CD14-positive monocyte (primary cell): Measurements from ENCODE around the gene LRRC59. TPM values are rescaled to one million over a fixed set of nuclear protein-coding genes. Genes with fewer than 3 reads are reported as not detected.

Experiments used
- DNase-seq, 3 donors: peaks; one replicate each; pipeline ENCODE4 v3.0.0-alpha.2; 2011 to 2022
- H2AFZ ChIP-seq: 2 replicates; pipeline ENCODE4 v1.6.0; 2012; ENCODE audit warnings: mild to moderate bottlenecking, low read depth, low read length, inconsistent platforms; ENCODE audit not compliant: insufficient read depth, poor library complexity, severe bottlenecking
- H3K27ac ChIP-seq, 2 donors: 1 replicate in 1 of 2; 2 replicates in 1 of 2; pipeline ENCODE4 v1.5.1; 2012 to 2013; ENCODE audit warnings: low read length in 2 of 2, control low read depth in 1 of 2, inconsistent platforms in 1 of 2, low read depth in 1 of 2, mild to moderate bottlenecking in 1 of 2
- H3K27me3 ChIP-seq, 2 donors: one replicate each; pipeline versions ENCODE4 v1.6.0 to v1.6.1; 2011 to 2013; ENCODE audit warnings: low read length in 2 of 2; ENCODE audit not compliant: control insufficient read depth in 2 of 2, insufficient read depth in 2 of 2
- H3K36me3 ChIP-seq, 2 donors: replicated peaks in 1 of 2; 1 replicate in 1 of 2; 2 replicates in 1 of 2; pipeline versions ENCODE4 v1.5.1 to v1.6.1; 2012 to 2013; ENCODE audit warnings: low read length in 2 of 2, control low read depth in 1 of 2, inconsistent platforms in 1 of 2, mild to moderate bottlenecking in 1 of 2; ENCODE audit not compliant: insufficient read depth in 2 of 2, control insufficient read depth in 1 of 2
- H3K4me1 ChIP-seq, 2 donors: 1 replicate in 1 of 2; 2 replicates in 1 of 2; pipeline versions ENCODE4 v1.5.1 to v1.6.1; 2012 to 2013; ENCODE audit warnings: low read length in 2 of 2, control low read depth in 1 of 2, inconsistent platforms in 1 of 2, mild to moderate bottlenecking in 1 of 2, moderate library complexity in 1 of 2; ENCODE audit not compliant: insufficient read depth in 2 of 2, control insufficient read depth in 1 of 2
- H3K4me2 ChIP-seq: replicated peaks from 2 replicates; pipeline ENCODE3; 2012; ENCODE audit warnings: low read length, moderate library complexity, mild to moderate bottlenecking; ENCODE audit not compliant: poor library complexity, severe bottlenecking; ENCODE audit errors: extremely low read depth
- H3K4me3 ChIP-seq, 3 experiments: fragments of 200-600 bp in 1 of 3; sonication (generic) in 1 of 3; replicated peaks in 1 of 3; 1 replicate in 2 of 3; 2 replicates in 1 of 3; pipeline ENCODE4 v1.5.1; 2011 to 2013; ENCODE audit warnings: low read length in 3 of 3, mild to moderate bottlenecking in 3 of 3, control low read depth in 2 of 3, low read depth in 2 of 3, inconsistent platforms in 1 of 3, moderate library complexity in 1 of 3
- H3K79me2 ChIP-seq: 2 replicates; pipeline ENCODE4 v1.6.0; 2012; ENCODE audit warnings: mild to moderate bottlenecking, control low read depth, inconsistent platforms, low read length, moderate library complexity; ENCODE audit not compliant: insufficient read depth
- H3K9ac ChIP-seq: 2 replicates; pipeline ENCODE4 v1.6.0; 2017; ENCODE audit warnings: low read length, mild to moderate bottlenecking; ENCODE audit not compliant: insufficient read depth, poor library complexity, severe bottlenecking
- H3K9me3 ChIP-seq, 2 donors: replicated peaks in 1 of 2; 1 replicate in 1 of 2; 2 replicates in 1 of 2; pipeline versions ENCODE4 v1.5.1 to v1.6.1; 2012 to 2013; ENCODE audit warnings: low read length in 2 of 2, control low read depth in 1 of 2; ENCODE audit not compliant: control insufficient read depth in 1 of 2, insufficient read depth in 1 of 2
- H4K20me1 ChIP-seq: 2 replicates; pipeline ENCODE4 v1.6.0; 2012; ENCODE audit warnings: mild to moderate bottlenecking, low read length, control low read depth, moderate library complexity; ENCODE audit not compliant: insufficient read depth
- H3K27ac Mint-ChIP-seq, 7 donors: one replicate each; pipeline ENCODE4 v1.8.0; 2020; ENCODE audit warnings: mild to moderate bottlenecking in 7 of 7, mixed read lengths in 7 of 7, moderate library complexity in 6 of 7, inconsistent platforms in 2 of 7
- H3K27me3 Mint-ChIP-seq, 3 donors: one replicate each; pipeline ENCODE4 v1.8.0; 2021 to 2022; ENCODE audit warnings: low read depth in 3 of 3, mild to moderate bottlenecking in 3 of 3, mixed read lengths in 3 of 3, moderate library complexity in 3 of 3, inconsistent platforms in 1 of 3
- H3K36me3 Mint-ChIP-seq, 2 donors: one replicate each; pipeline ENCODE4 v1.8.0; 2020; ENCODE audit warnings: mixed read lengths in 2 of 2, inconsistent platforms in 1 of 2, mild to moderate bottlenecking in 1 of 2
- H3K4me1 Mint-ChIP-seq: one replicate; pipeline ENCODE4 v1.8.0; 2020; ENCODE audit warnings: mild to moderate bottlenecking, mixed read lengths
- H3K4me3 Mint-ChIP-seq, 2 donors: one replicate each; pipeline ENCODE4 v1.8.0; 2020; ENCODE audit warnings: mild to moderate bottlenecking in 2 of 2, mixed read lengths in 2 of 2, moderate library complexity in 1 of 2
- H3K9me3 Mint-ChIP-seq, 7 donors: one replicate each; pipeline ENCODE4 v1.8.0; 2020 to 2022; ENCODE audit warnings: mixed read lengths in 7 of 7, mild to moderate bottlenecking in 6 of 7, moderate library complexity in 6 of 7, inconsistent platforms in 2 of 7
- WGBS: methylation state at CpG from one replicate; pipeline ENCODE4 v1.1.5; 2013; ENCODE audit warnings: missing lambda C conversion rate; ENCODE audit not compliant: insufficient coverage; 5-methylcytosine and 5-hydroxymethylcytosine counted together
- intact Hi-C, 2 donors: fragments of 100-400 bp; cut with micrococcal nuclease; formaldehyde crosslinking; loops; one replicate each; pipeline versions ENCODE4 v1.15.0 to v1.15.1; 2023
- polyA plus RNA-seq, 3 donors: library from polyadenylated mRNA; depleted of rRNA in 1 of 3; unstranded in 2 of 3; stranded (reverse) in 1 of 3; fragments of 300-500 nt in 2 of 3; fragments of >200 nt in 1 of 3; fragmentation: Illumina TruSeq in 2 of 3; gene quantifications; 1 replicate in 2 of 3; 2 replicates in 1 of 3; pipeline ENCODE4 v1.2.3, GENCODE V29; 2012 to 2021
- TF ChIP-seq, protein P1 (sequence below): fragments of 200-600 bp; IDR thresholded peaks from one replicate; pipeline ENCODE4 v1.8.0; 2022; ENCODE audit warnings: antibody characterized with exemption, mild to moderate bottlenecking

LRRC59 gene
- polyA plus RNA-seq, 3 donors: 36.6 to 48.9 (median 45.7) TPM

DNA sequence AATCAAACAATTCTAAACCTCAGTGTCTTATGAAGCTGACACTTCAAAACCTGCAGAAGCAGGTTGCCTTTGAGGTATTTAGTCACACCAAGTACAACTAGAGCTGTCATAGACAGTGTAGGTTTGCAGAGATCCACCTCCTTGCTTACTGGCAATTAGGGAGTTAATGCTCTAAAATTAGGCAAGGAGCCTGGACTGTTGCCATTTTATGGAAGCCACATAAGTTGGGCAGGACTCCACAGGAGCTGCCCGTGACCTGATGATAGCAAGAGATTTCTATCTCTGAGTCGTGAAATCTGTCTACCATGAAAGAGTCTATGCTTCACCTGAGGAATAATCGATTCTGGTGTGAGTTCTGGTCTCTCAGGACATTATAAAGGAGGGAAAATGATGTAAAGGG is 15.4 kb downstream of the LRRC59 start:
- Histone ChIP-seq H3K9me3 (no peaks in the 10 kb centered on the region), H4K20me1 (peaks cover 11% of the 10 kb centered on the region), H3K4me2 (no peak overlapping the region), H3K4me1 (peaks cover 8 to 9% of the 10 kb centered on the region in 2 donors), H3K79me2 (no peaks in the 10 kb centered on the region), H3K36me3 (peaks cover 61 to 87% of the 10 kb centered on the region in 2 donors), H3K4me3 (no peak overlapping the region), H3K27ac (no peak overlapping the region), H3K27me3 (no peaks in the 10 kb centered on the region), H2AFZ (no peak overlapping the region), H3K9ac (no peak overlapping the region)
- H3K4me3 Mint-ChIP-seq: no peak overlapping the region
- H3K27me3 Mint-ChIP-seq: peaks cover 0 to 3% (median 0%) of the 10 kb centered on the region in 3 donors
- H3K36me3 Mint-ChIP-seq: peaks cover 70 to 84% of the 10 kb centered on the region in 2 donors
- TF ChIP-seq, protein P1, sequence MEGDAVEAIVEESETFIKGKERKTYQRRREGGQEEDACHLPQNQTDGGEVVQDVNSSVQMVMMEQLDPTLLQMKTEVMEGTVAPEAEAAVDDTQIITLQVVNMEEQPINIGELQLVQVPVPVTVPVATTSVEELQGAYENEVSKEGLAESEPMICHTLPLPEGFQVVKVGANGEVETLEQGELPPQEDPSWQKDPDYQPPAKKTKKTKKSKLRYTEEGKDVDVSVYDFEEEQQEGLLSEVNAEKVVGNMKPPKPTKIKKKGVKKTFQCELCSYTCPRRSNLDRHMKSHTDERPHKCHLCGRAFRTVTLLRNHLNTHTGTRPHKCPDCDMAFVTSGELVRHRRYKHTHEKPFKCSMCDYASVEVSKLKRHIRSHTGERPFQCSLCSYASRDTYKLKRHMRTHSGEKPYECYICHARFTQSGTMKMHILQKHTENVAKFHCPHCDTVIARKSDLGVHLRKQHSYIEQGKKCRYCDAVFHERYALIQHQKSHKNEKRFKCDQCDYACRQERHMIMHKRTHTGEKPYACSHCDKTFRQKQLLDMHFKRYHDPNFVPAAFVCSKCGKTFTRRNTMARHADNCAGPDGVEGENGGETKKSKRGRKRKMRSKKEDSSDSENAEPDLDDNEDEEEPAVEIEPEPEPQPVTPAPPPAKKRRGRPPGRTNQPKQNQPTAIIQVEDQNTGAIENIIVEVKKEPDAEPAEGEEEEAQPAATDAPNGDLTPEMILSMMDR: no peak
- no peaks in the 10 kb centered on the region for H3K9me3 Mint-ChIP-seq
- DNase-seq: no peak
- 75% methylated on average over 3 of the region's 3 CpGs for WGBS
- H3K27ac Mint-ChIP-seq: no peak overlapping the region
- peaks cover 12% of the 10 kb centered on the region for H3K4me1 Mint-ChIP-seq
- intact Hi-C loops: no loop called here

DNA sequence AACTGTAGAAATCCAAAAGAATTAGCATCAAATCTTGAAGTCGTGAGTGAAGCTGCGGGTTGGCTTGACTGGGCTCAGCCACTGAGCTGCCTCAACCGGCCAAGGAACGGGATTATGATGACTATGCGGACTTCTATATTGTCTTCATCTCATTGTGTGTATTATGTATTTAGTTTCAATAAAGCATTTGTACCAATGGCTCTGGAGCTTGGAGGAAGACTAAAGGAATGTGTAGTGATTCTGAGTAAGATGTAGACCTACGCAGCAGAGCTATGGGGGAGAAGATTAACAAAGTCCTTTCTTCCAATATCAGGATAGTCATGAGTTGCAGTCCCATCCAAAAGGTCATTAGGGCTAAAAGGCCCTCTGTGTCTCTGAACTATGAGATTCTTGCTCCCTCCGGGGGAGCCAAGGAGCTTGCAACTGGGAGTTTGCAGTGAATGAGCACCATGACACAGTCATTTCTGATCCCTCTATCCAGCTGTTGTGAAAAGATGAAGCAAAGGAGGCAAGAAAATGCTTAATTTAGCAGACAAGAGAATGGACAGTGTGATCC is 16.0 kb downstream of the LRRC59 start:
- no peaks in the 10 kb centered on the region for H3K79me2 ChIP-seq
- no peaks in the 10 kb centered on the region for H3K9me3 Mint-ChIP-seq
- H3K36me3 Mint-ChIP-seq: peaks cover 67 to 80% of the 10 kb centered on the region in 2 donors
- H4K20me1 ChIP-seq: peaks cover 11% of the 10 kb centered on the region
- WGBS: 94% methylated on average over 2 of the region's 7 CpGs
- H3K4me3 ChIP-seq: no peak overlapping the region
- H3K27ac Mint-ChIP-seq: peak overlapping the region in 2 of 7 donors; percentile 8 to 55
- H3K4me1 ChIP-seq: peaks cover 8 to 9% of the 10 kb centered on the region in 2 donors
- no peaks in the 10 kb centered on the region for H3K9me3 ChIP-seq
- intact Hi-C loops: no loop called here
- H3K27me3 ChIP-seq: no peaks in the 10 kb centered on the region
- TF ChIP-seq, protein P1: no peak
- H3K27me3 Mint-ChIP-seq: peaks cover 0 to 3% (median 0%) of the 10 kb centered on the region in 3 donors
- H3K4me1 Mint-ChIP-seq: peaks cover 12% of the 10 kb centered on the region
- no peak overlapping the region for H2AFZ ChIP-seq
- no peak overlapping the region for H3K9ac ChIP-seq
- no peak for DNase-seq
- H3K27ac ChIP-seq: no peak overlapping the region
- peaks cover 55 to 81% of the 10 kb centered on the region in 2 donors for H3K36me3 ChIP-seq
- no peak overlapping the region for H3K4me3 Mint-ChIP-seq
- H3K4me2 ChIP-seq: no peak overlapping the region
